ENCODE data around the gene PTPRM.

PTPRM gene

DNA sequence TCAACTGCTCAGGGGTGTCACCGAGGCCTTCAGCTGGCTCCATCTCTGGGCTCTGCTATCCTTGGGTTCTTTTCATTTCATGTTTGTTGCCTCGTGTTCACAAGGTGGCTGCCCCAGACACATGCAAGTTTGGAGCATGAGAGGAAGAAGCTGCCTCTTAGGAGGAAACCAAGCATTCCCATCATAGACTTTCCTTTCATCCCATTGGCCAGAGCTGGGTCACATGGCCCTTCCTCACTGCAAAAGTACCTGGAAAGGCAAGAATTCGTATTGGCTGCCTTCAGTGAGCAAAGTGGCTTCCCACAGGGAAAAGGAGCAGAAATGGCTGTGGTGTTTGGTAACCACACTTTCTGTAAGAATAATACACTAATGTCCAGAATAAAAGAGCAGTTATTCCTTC, 886.4 kb downstream of the PTPRM start:
- H3K9ac ChIP-seq (ENCODE audit: low read depth, low read length): no peak overlapping the region
- no peaks in the 10 kb centered on the region for H3K4me1 ChIP-seq (ENCODE audit: insufficient read depth, low read length)
- no peaks in the 10 kb centered on the region for H3K27me3 ChIP-seq (ENCODE audit: insufficient read depth, low read length, poor library complexity)
- H4K20me1 ChIP-seq (ENCODE audit: insufficient read depth, low read length): no peaks in the 10 kb centered on the region
- TF ChIP-seq, protein P1, sequence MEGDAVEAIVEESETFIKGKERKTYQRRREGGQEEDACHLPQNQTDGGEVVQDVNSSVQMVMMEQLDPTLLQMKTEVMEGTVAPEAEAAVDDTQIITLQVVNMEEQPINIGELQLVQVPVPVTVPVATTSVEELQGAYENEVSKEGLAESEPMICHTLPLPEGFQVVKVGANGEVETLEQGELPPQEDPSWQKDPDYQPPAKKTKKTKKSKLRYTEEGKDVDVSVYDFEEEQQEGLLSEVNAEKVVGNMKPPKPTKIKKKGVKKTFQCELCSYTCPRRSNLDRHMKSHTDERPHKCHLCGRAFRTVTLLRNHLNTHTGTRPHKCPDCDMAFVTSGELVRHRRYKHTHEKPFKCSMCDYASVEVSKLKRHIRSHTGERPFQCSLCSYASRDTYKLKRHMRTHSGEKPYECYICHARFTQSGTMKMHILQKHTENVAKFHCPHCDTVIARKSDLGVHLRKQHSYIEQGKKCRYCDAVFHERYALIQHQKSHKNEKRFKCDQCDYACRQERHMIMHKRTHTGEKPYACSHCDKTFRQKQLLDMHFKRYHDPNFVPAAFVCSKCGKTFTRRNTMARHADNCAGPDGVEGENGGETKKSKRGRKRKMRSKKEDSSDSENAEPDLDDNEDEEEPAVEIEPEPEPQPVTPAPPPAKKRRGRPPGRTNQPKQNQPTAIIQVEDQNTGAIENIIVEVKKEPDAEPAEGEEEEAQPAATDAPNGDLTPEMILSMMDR (IDR thresholded peaks at IDR 0.05; ENCODE audit: borderline replicate concordance, extremely low read depth, low read length, poor library complexity, severe bottlenecking): no peak
- TF ChIP-seq EZH2 (IDR thresholded peaks at IDR 0.05; ENCODE audit: borderline replicate concordance, low read depth, low read length, severe bottlenecking): no peak
- ATAC-seq (ENCODE audit: insufficient read depth, low read depth): no peak
- no peak overlapping the region for H3K4me2 ChIP-seq (ENCODE audit: insufficient read depth, low read length)
- H2AFZ ChIP-seq (ENCODE audit: low read depth, low read length): no peak overlapping the region
- no peak overlapping the region for H3K27ac ChIP-seq (ENCODE audit: low read length)
- H3K9me3 ChIP-seq (ENCODE audit: insufficient read depth, low read length, severe bottlenecking): no peaks in the 10 kb centered on the region
- H3K79me2 ChIP-seq (ENCODE audit: insufficient read depth, low read length): no peaks in the 10 kb centered on the region
- no peaks in the 10 kb centered on the region for H3K36me3 ChIP-seq (ENCODE audit: insufficient read depth, low read length)
- DNase-seq: no peak
- H3K4me3 ChIP-seq (ENCODE audit: low read depth in 1 of 2, low read length in 2 of 2): no peak overlapping the region

DNA sequence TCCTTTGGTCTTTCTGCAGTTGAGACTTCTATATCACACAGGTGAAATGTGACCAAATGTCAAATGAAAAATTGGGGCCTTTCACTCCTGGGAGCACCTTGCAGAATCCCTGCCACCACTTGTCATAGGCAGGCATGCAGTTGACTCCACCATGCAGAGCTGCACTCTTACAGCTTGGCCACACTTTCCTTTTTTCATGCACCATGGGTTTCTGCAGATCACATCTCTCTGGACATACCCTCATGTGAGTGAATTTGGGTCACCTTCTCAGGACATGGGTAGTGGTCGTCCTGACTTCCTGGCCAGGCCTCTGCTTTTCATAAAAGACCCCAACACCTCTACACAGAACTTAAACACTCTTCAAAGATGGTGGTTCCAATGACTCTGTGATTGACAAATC, 887.0 kb downstream of the PTPRM start:
- Histone ChIP-seq H2AFZ (ENCODE audit: low read depth, low read length) (no peak overlapping the region), H3K4me2 (ENCODE audit: insufficient read depth, low read length) (no peak overlapping the region)
- no peak for ATAC-seq (ENCODE audit: insufficient read depth, low read depth)

DNA sequence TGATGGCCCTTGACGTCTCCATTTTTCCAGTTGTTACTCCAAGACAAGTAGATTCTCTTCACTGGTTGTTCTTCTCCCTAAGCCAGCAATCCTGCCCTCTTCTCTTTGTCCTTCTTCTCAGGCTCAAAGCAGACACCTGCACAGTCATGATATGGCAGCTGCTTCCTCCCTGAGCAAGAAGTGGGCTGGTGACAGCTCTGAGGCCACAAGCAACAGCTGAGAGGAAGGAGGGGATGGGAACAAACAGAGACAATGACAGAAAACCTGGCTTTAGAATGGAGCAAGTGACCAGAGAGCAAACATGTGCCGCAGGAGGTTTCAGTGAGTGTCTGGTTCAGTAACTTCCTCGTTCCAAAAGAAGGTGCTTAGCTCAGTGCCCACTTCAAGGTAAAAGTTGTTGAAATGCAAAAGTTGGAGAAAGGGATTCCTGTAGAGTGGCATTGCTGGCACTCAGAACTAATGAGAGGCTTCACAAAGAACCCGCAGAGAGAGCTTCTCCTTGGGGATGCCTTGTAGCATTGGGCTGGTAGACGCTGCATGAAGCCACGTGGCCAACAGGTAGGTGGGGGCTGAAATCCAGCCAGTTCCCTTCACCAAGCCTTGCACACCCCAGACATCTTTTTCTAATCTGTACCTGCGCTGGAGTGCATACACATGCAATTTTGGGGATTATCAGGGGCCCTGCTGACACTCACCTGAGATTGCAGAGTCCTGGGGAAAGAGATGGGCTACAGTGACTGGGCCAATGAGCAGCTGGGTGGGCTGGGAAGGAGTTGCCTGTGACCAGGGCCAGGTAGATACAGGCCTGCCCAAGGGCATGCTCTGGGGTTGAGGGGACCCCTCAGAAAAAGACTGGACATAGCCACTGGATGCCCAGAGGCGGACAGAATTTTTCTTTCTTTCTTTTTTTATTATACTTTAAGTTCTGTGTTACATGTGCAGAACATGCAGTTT, 888.8 kb downstream of the PTPRM start:
- H3K4me1 ChIP-seq (ENCODE audit: insufficient read depth, low read length): no peaks in the 10 kb centered on the region

More for the DNA sequence above, 887.0 kb downstream of the PTPRM start:
- no peak overlapping the region for H3K4me3 ChIP-seq (ENCODE audit: low read depth in 1 of 2, low read length in 2 of 2)
- no peaks in the 10 kb centered on the region for H3K79me2 ChIP-seq (ENCODE audit: insufficient read depth, low read length)
- H4K20me1 ChIP-seq (ENCODE audit: insufficient read depth, low read length): no peaks in the 10 kb centered on the region
- TF ChIP-seq EZH2 (IDR thresholded peaks at IDR 0.05; ENCODE audit: borderline replicate concordance, low read depth, low read length, severe bottlenecking): no peak
- TF ChIP-seq, protein P1 (IDR thresholded peaks at IDR 0.05; ENCODE audit: borderline replicate concordance, extremely low read depth, low read length, poor library complexity, severe bottlenecking): no peak
- no peaks in the 10 kb centered on the region for H3K36me3 ChIP-seq (ENCODE audit: insufficient read depth, low read length)
- H3K4me1 ChIP-seq (ENCODE audit: insufficient read depth, low read length): no peaks in the 10 kb centered on the region
- no peak overlapping the region for H3K27ac ChIP-seq (ENCODE audit: low read length)
- H3K9ac ChIP-seq (ENCODE audit: low read depth, low read length): no peak overlapping the region
- H3K27me3 ChIP-seq (ENCODE audit: insufficient read depth, low read length, poor library complexity): no peaks in the 10 kb centered on the region
- DNase-seq: no peak
- H3K9me3 ChIP-seq (ENCODE audit: insufficient read depth, low read length, severe bottlenecking): no peaks in the 10 kb centered on the region

More for the DNA sequence above, 888.8 kb downstream of the PTPRM start:
- no peak overlapping the region for H3K9ac ChIP-seq (ENCODE audit: low read depth, low read length)
- H3K9me3 ChIP-seq (ENCODE audit: insufficient read depth, low read length, severe bottlenecking): no peaks in the 10 kb centered on the region
- DNase-seq (no peak), ATAC-seq (ENCODE audit: insufficient read depth, low read depth) (no peak)
- H3K27me3 ChIP-seq (ENCODE audit: insufficient read depth, low read length, poor library complexity): no peaks in the 10 kb centered on the region
- no peak overlapping the region for H2AFZ ChIP-seq (ENCODE audit: low read depth, low read length)
- no peaks in the 10 kb centered on the region for H4K20me1 ChIP-seq (ENCODE audit: insufficient read depth, low read length)
- no peak overlapping the region for H3K27ac ChIP-seq (ENCODE audit: low read length)
- no peak for TF ChIP-seq EZH2 (IDR thresholded peaks at IDR 0.05; ENCODE audit: borderline replicate concordance, low read depth, low read length, severe bottlenecking)
- TF ChIP-seq, protein P1 (IDR thresholded peaks at IDR 0.05; ENCODE audit: borderline replicate concordance, extremely low read depth, low read length, poor library complexity, severe bottlenecking): no peak
- no peaks in the 10 kb centered on the region for H3K36me3 ChIP-seq (ENCODE audit: insufficient read depth, low read length)
- H3K4me2 ChIP-seq (ENCODE audit: insufficient read depth, low read length): no peak overlapping the region
- H3K4me3 ChIP-seq (ENCODE audit: low read depth in 1 of 2, low read length in 2 of 2): no peak overlapping the region
- H3K79me2 ChIP-seq (ENCODE audit: insufficient read depth, low read length): no peaks in the 10 kb centered on the region

Measured in DND-41 (cell line).